Measurements from ENCODE around the gene OLFM1.

The OLFM1 gene

DNA sequence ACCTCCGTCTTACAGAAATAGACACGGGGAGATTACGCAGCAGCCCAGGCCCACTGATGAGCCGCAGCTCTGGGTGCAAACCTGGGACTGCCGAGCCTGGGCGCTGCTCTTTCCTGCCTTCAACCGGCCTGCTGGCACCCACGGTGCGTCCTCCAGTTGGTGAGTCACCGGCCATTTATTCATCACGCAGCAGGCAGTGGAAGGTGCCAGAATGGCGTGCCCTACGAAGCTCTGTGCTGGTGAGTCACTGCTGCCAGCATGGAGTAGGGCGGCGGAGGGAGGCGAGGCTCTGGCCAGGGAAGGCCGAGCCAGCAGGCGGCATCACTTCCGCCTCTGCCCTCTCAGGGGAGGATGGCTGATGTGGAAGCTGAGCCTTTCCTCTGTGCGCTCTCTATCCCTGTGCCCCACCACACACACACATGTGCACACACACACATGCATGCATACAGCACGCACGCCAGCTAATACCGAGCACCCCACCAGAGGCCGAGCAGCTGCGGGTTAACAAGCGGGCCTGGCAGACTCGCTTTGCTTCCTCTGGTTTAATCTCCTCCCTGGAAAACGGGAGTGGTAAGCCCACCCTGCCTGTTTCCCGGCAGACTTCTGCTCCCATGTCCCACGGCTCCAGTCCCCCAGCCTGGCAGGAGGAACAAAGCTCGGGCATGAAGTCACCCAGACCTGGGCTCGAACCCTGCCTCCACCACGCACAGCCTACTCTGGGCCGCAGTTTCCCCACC, 39.2 kb downstream of the OLFM1 start:
- no peak overlapping the region for H3K4me3 ChIP-seq (ENCODE audit: low read depth, low read length)
- no peak for DNase-seq (ENCODE audit: low read depth)
- TF ChIP-seq, protein P1, sequence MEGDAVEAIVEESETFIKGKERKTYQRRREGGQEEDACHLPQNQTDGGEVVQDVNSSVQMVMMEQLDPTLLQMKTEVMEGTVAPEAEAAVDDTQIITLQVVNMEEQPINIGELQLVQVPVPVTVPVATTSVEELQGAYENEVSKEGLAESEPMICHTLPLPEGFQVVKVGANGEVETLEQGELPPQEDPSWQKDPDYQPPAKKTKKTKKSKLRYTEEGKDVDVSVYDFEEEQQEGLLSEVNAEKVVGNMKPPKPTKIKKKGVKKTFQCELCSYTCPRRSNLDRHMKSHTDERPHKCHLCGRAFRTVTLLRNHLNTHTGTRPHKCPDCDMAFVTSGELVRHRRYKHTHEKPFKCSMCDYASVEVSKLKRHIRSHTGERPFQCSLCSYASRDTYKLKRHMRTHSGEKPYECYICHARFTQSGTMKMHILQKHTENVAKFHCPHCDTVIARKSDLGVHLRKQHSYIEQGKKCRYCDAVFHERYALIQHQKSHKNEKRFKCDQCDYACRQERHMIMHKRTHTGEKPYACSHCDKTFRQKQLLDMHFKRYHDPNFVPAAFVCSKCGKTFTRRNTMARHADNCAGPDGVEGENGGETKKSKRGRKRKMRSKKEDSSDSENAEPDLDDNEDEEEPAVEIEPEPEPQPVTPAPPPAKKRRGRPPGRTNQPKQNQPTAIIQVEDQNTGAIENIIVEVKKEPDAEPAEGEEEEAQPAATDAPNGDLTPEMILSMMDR (IDR thresholded peaks at IDR 0.05; ENCODE audit: low read depth, low read length, missing control alignments), result no peak

DNA sequence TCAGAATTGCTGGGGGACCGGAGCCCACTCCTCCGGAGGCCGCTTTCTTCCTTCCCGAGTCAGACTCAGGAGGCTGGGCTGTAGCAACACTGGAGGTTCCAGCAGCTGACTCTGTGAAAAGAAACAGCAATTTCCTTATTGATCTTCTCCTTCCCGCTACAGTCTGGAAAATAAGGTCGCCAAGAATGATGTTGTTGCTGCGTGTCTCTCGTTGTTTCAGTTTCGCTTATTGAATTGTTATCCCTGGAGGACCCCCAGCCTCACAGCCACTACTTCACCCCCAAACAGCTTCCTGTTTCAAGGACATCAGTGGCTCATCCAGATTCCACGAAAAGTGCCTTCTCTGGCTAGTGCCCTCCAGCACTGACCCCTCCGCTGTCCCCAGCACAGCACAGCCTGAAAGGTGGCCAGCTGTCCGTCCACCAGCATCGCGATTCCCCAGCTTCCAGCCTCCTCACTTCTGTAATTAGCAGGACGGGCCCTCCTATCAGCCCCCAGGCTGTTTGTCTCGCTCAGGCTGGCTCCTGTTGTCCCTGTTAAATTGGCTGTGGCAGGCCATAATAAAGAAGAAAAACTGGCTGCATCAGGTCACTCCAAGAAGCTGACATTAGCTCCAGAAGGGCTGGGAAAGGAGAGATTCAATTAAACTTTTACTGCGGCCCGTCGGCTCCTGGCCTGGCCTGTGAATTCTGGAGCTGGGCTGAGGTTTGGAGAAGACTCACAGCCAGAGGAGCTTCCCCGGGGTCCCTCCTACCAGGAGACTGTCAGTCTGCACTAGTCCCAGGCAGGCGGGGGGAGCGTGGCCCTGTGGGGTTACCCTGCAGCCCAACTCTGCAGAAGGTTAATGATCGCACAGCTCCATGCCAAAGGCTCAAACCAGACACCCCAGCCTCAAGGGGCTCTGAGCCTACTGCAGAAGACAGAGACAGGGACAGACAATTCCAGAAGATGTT, 40.5 kb downstream of the OLFM1 start:
- no peak for DNase-seq (ENCODE audit: low read depth)
- no peak overlapping the region for H3K4me3 ChIP-seq (ENCODE audit: low read depth, low read length)
- TF ChIP-seq, protein P1 (IDR thresholded peaks at IDR 0.05; ENCODE audit: low read depth, low read length, missing control alignments), result no peak

DNA sequence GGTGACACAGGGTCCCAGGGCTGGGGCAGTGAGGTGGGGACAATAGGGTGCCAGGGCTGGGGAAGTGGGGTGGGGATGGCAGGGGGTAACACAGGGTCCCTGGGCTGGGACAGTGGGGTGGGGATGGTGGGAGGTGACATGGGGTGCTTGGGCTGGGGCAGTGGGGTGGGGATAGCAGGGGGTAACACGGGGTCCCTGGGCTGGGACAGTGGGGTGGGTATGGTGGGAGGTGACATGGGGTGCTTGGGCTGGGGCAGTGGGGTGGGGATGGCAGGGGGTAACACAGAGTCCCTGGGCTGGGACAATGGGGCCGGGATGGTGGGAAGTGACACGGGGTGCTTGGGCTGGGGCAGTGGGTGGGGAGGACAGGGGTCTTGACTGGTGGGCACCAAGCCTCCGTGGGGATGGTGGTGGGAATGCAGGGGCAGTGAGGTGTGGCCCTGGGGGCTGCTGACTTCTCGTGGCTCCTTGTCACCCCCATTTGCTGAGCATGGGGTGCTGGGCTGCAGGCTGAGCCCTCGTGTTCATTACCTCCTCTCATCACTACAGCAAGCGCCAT, 41.7 kb downstream of the OLFM1 start:
- H3K4me3 ChIP-seq (ENCODE audit: low read depth, low read length), result no peak overlapping the region
- TF ChIP-seq, protein P1 (IDR thresholded peaks at IDR 0.05; ENCODE audit: low read depth, low read length, missing control alignments), result no peak
- no peak for DNase-seq (ENCODE audit: low read depth)

DNA sequence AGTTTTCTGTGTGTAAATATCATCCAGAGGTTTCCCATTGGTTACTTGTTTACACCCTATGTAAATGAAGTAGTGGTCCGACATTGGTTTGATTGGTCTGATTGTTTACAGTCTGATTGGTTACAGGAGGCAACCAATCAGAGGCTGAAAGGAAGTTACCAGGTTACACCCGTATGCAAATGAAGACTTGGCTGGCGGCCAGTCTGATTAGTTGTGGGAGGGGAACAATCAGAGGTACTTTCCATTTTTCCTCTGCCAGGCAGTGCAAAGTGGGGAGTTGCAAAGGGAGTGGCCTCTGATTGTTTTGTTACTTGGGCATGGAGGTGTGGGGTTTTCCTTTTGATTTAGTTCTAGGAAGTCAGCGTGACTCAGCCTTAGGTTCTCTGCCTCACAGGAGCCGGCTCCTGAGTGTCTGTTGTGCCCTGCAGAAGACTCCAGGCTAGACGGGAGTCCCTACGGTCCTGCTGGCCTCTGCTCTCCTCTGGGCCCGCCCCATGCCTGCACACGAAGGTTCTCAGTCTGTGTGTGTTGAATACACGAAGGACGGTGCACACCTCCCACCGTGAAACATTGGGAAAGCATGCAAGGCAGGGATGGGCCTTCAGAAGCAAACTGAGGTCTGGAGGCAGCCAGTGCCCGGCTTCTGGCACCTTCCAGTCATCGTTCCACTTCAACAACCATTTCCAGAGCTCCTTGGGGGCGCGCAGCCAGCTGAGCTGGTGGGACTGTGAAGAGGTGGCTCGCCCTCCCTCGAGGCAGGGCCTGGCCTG, 42.9 kb downstream of the OLFM1 start:
- no peak overlapping the region for H3K4me3 ChIP-seq (ENCODE audit: low read depth, low read length)
- no peak for DNase-seq (ENCODE audit: low read depth)
- TF ChIP-seq, protein P1 (IDR thresholded peaks at IDR 0.05; ENCODE audit: low read depth, low read length, missing control alignments), result no peak

DNA sequence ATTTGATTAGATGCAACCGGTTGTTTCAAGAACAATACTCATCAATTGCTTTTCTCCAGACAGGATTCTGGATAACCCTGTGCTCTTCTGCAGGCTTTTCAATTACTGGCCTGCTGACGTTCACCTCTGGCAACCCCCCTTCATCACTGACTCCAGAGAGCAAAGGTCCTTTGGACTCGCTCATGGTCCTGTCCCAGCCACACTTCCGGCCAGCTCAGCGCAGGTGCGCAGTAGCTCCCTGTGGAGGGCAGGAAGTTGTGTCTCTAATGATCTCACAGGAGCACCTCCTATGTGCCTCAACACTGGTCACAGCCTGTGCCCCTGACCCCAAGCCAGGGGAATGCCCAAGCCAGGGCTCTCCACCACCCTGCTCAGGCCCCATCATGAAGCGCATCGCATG, 44.0 kb downstream of the OLFM1 start:
- no peak overlapping the region for H3K4me3 ChIP-seq (ENCODE audit: low read depth, low read length)
- DNase-seq (ENCODE audit: low read depth), result no peak
- TF ChIP-seq, protein P1 (IDR thresholded peaks at IDR 0.05; ENCODE audit: low read depth, low read length, missing control alignments), result no peak

DNA sequence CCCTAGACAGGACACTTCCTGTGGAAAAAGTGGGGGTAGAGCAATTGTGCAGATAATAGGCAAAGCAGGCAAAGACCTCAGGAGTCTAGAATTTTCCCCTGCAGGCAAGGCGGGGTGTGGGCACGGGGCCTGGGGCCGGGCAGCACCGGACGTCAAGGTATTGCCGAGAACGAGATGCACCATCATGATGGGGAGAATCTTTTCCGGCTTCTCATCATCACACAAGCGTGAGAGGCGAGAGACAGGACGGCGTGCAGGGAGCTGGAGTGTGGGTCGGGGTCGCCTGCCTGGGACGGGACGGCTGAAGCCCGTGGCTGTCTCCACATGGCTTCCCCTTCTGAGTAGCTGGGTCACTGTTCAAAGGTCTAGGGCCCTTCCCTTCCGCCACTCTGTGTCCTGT, 44.5 kb downstream of the OLFM1 start:
- H3K4me3 ChIP-seq (ENCODE audit: low read depth, low read length), result no peak overlapping the region
- TF ChIP-seq, protein P1 (IDR thresholded peaks at IDR 0.05; ENCODE audit: low read depth, low read length, missing control alignments), result no peak
- DNase-seq (ENCODE audit: low read depth), result no peak
